B cell (primary cell): ENCODE data around the gene PRLR. TPM values are rescaled to one million over a fixed set of nuclear protein-coding genes. Genes with fewer than 3 reads are reported as not detected.

ENCODE experiments used
- ATAC-seq: fragments of 200-7000 bp; cut with Tn5 transposase; one replicate; pipeline ENCODE4 v1.10.0; 2021; ENCODE audit warnings: low read depth, mild to moderate bottlenecking, moderate number of reproducible peaks, moderate library complexity
- CTCF ChIA-PET: fragments of 350-600 bp; sonication (Branson Sonifier 250); formaldehyde crosslinking; loops from one replicate; lab custom pipeline; 2021; ENCODE audit warnings: antibody characterized with exemption, inconsistent platforms; lab: Charles Lee
- POLR2A ChIA-PET: fragments of 350-600 bp; sonication (Branson Sonifier 250); formaldehyde crosslinking; loops from one replicate; lab custom pipeline; 2021; ENCODE audit warnings: antibody characterized with exemption; lab: Charles Lee
- DNase-seq: peaks from one replicate; pipeline ENCODE4 v3.0.0; 2013
- H2AFZ ChIP-seq: 2 replicates; pipeline ENCODE4 v1.6.1; 2012; ENCODE audit warnings: mild to moderate bottlenecking, low read depth, low read length; ENCODE audit not compliant: insufficient read depth, poor library complexity, severe bottlenecking
- H3K27ac ChIP-seq, 2 donors: 1 replicate in 1 of 2; 2 replicates in 1 of 2; pipeline ENCODE4 v1.5.1; 2012 to 2013; ENCODE audit warnings: low read length in 2 of 2, mild to moderate bottlenecking in 2 of 2, moderate library complexity in 1 of 2
- H3K27me3 ChIP-seq, 4 experiments: fragments of 200-600 bp in 1 of 4; sonication (generic) in 1 of 4; replicated peaks in 1 of 4; 1 replicate in 2 of 4; 2 replicates in 2 of 4; pipeline versions ENCODE4 v1.6.1 to v1.7.0; 2013 to 2016; ENCODE audit warnings: low read length in 3 of 4, mild to moderate bottlenecking in 2 of 4, mixed read lengths in 1 of 4, moderate library complexity in 1 of 4; ENCODE audit not compliant: insufficient read depth in 4 of 4, control insufficient read depth in 3 of 4; ENCODE audit errors: control extremely low read depth in 1 of 4
- H3K36me3 ChIP-seq, 2 experiments: replicated peaks in 1 of 2; 1 replicate in 1 of 2; 2 replicates in 1 of 2; pipeline versions ENCODE4 v1.6.1 to v1.7.1; 2013; ENCODE audit warnings: low read length in 1 of 2; ENCODE audit not compliant: insufficient read depth in 2 of 2, control insufficient read depth in 1 of 2; ENCODE audit errors: control extremely low read depth in 1 of 2, extremely low read depth in 1 of 2
- H3K4me1 ChIP-seq, 2 donors: fragments of 200-600 bp in 1 of 2; sonication (generic) in 1 of 2; 1 replicate in 1 of 2; 2 replicates in 1 of 2; pipeline versions ENCODE4 v1.5.1 to v1.6.1; 2013 to 2017; ENCODE audit warnings: low read length in 2 of 2; ENCODE audit not compliant: control insufficient read depth in 2 of 2, insufficient read depth in 2 of 2
- H3K4me2 ChIP-seq: replicated peaks from 2 replicates; pipeline ENCODE3; 2012; ENCODE audit warnings: mild to moderate bottlenecking, low read depth, low read length; ENCODE audit not compliant: poor library complexity, severe bottlenecking
- H3K4me3 ChIP-seq, 5 experiments: fragments of 200-600 bp in 1 of 5; sonication (generic) in 1 of 5; 1 replicate in 3 of 5; 2 replicates in 2 of 5; pipeline versions ENCODE4 v1.5.1 to v1.7.0; 2011 to 2016; ENCODE audit warnings: low read length in 4 of 5, mild to moderate bottlenecking in 4 of 5, low read depth in 2 of 5, control low read depth in 1 of 5, moderate library complexity in 1 of 5; ENCODE audit not compliant: insufficient read depth in 1 of 5; ENCODE audit errors: control extremely low read depth in 1 of 5, extremely low read depth in 1 of 5
- H3K79me2 ChIP-seq: fragments of 200-600 bp; sonication (generic); one replicate; pipeline ENCODE4 v1.6.0; 2016; ENCODE audit warnings: low read length; ENCODE audit not compliant: control insufficient read depth, insufficient read depth
- H3K9ac ChIP-seq: fragments of 200-600 bp; sonication (generic); 2 replicates; pipeline ENCODE4 v1.6.1; 2017; ENCODE audit warnings: mild to moderate bottlenecking, low read length, moderate library complexity
- H3K9me3 ChIP-seq, 3 donors: one replicate each; pipeline versions ENCODE4 v1.6.1 to v1.7.1; 2013; ENCODE audit warnings: low read length in 2 of 3; ENCODE audit not compliant: control insufficient read depth in 2 of 3, insufficient read depth in 1 of 3; ENCODE audit errors: control extremely low read depth in 1 of 3
- H4K20me1 ChIP-seq: 2 replicates; pipeline ENCODE4 v1.6.0; 2012; ENCODE audit warnings: mild to moderate bottlenecking, low read length; ENCODE audit not compliant: insufficient read depth, control insufficient read depth, poor library complexity, severe bottlenecking
- H3K27ac Mint-ChIP-seq: one replicate; pipeline ENCODE4 v1.8.0; 2021; ENCODE audit warnings: mixed read lengths
- H3K27me3 Mint-ChIP-seq: one replicate; pipeline ENCODE4 v1.8.0; 2021; ENCODE audit warnings: mixed read lengths
- H3K4me1 Mint-ChIP-seq: one replicate; pipeline ENCODE4 v1.8.0; 2021; ENCODE audit warnings: mixed read lengths
- H3K4me3 Mint-ChIP-seq: one replicate; pipeline ENCODE4 v1.8.0; 2021; ENCODE audit warnings: mixed read lengths
- H3K9me3 Mint-ChIP-seq: one replicate; pipeline ENCODE4 v1.8.0; 2022; ENCODE audit warnings: mixed read lengths; ENCODE audit not compliant: insufficient read depth
- CTCF ChIP-seq: fragments of 200-600 bp; IDR thresholded peaks from one replicate; pipeline ENCODE4 v1.8.0; 2022; ENCODE audit warnings: antibody characterized with exemption, mild to moderate bottlenecking
- EZH2 ChIP-seq: IDR thresholded peaks from 2 replicates; pipeline ENCODE4 v1.6.1; 2012; ENCODE audit warnings: borderline replicate concordance, low read depth, mild to moderate bottlenecking, moderate library complexity, low read length; ENCODE audit not compliant: insufficient read depth, poor library complexity, severe bottlenecking
- WGBS: methylation state at CpG from one replicate; pipeline ENCODE4 v1.1.5; 2013; ENCODE audit warnings: missing lambda C conversion rate; ENCODE audit not compliant: insufficient coverage; 5-methylcytosine and 5-hydroxymethylcytosine counted together
- intact Hi-C: fragments of 100-400 bp; cut with micrococcal nuclease; formaldehyde crosslinking; loops from one replicate; pipeline ENCODE4 v1.10.0; 2022
- polyA plus RNA-seq: library from polyadenylated mRNA; depleted of rRNA; stranded (reverse); fragments of >200 nt; gene quantifications from 2 replicates; pipeline ENCODE4 v1.2.3, GENCODE V29; 2012
- total RNA-seq, 2 donors: library from RNA; stranded (reverse); fragments of 120-200 nt in 1 of 2; gene quantifications; 1 replicate in 1 of 2; 2 replicates in 1 of 2; pipeline versions ENCODE4 v1.2.3 to v1.2.4, GENCODE V29; 2013 to 2022

The PRLR gene
- total and polyA plus RNA-seq, 2 donors (not counting 1 experiment from before 2014, with no cell fraction given), result 0.39 TPM; not detected in 1

- Histone ChIP-seq H3K9ac (no peak overlapping the region), H3K4me1 (no peaks in the 10 kb centered on the region), H2AFZ (no peak overlapping the region), H3K36me3 (no peaks in the 10 kb centered on the region), H4K20me1 (no peaks in the 10 kb centered on the region), H3K4me2 (no peak overlapping the region), H3K27ac (no peak overlapping the region), H3K9me3 (peaks cover 0 to 3% (median 0%) of the 10 kb centered on the region in 3 donors), H3K79me2 (no peaks in the 10 kb centered on the region), H3K4me3 (no peak overlapping the region), H3K27me3 (peaks cover 0 to 11% (median 4%) of the 10 kb centered on the region in 4 experiments)
- TF ChIP-seq EZH2 (no peak), CTCF (no peak)
- ATAC-seq (no peak), DNase-seq (no peak)
- Mint-ChIP-seq H3K4me1 (no peaks in the 10 kb centered on the region), H3K4me3 (no peak overlapping the region), H3K27me3 (peaks cover 31% of the 10 kb centered on the region), H3K9me3 (no peaks in the 10 kb centered on the region), H3K27ac (no peak overlapping the region)
- CTCF ChIA-PET, result interaction anchor here (1.4 to 2.1 kb wide), 5 partner anchors 10 to 527 kb away, joined by 3 to 11 read pairs (median 4); no protein-coding TSS in a partner anchor
- 87% methylated on average over 6 of the region's 6 CpGs for WGBS
- POLR2A ChIA-PET, result no interaction called here
- intact Hi-C loops, result no loop called here
Observed at GRCh38 chr5:35002459-35002858, 227.8 kb downstream of the PRLR start.

- peaks cover 0 to 3% (median 0%) of the 10 kb centered on the region in 3 donors for H3K9me3 ChIP-seq
- H3K36me3 ChIP-seq, result no peaks in the 10 kb centered on the region
- no peak overlapping the region for H3K4me3 ChIP-seq
- Mint-ChIP-seq H3K27me3 (peaks cover 29% of the 10 kb centered on the region), H3K27ac (no peak overlapping the region), H3K4me3 (no peak overlapping the region), H3K4me1 (no peaks in the 10 kb centered on the region), H3K9me3 (no peaks in the 10 kb centered on the region)
- peaks cover 0 to 9% (median 3%) of the 10 kb centered on the region in 4 experiments for H3K27me3 ChIP-seq
- POLR2A ChIA-PET, result no interaction called here
- DNase-seq, result no peak
- no peak for TF ChIP-seq EZH2
- TF ChIP-seq CTCF, result no peak
- ATAC-seq, result no peak
- H3K4me2 ChIP-seq, result no peak overlapping the region
- intact Hi-C loops, result no loop called here
- H3K9ac ChIP-seq, result no peak overlapping the region
- H3K27ac ChIP-seq, result no peak overlapping the region
- no peaks in the 10 kb centered on the region for H3K79me2 ChIP-seq
- H2AFZ ChIP-seq, result no peak overlapping the region
- H3K4me1 ChIP-seq, result no peaks in the 10 kb centered on the region
- no CpG with 5 or more reads among the region's 3 CpGs for WGBS
- no peaks in the 10 kb centered on the region for H4K20me1 ChIP-seq
- CTCF ChIA-PET, result interaction anchor here (1.0 to 1.7 kb wide), 6 partner anchors 9 to 528 kb away, joined by 3 to 8 read pairs (median 4); no protein-coding TSS in a partner anchor
Observed at GRCh38 chr5:35001842-35002241, 228.4 kb downstream of the PRLR start.

Other genes starting within 250 kb of the PRLR start
- gene AGXT2, start 182.5 kb downstream of the PRLR start, total RNA-seq, result not detected in 2 replicates
- gene AGXT2, start 182.5 kb downstream of the PRLR start, polyA plus RNA-seq, result not detected in 2 replicates